DND-41 (cell line): ENCODE data around the gene SLC22A4.
A peak's percentile ranks its signal among the peaks of the same experiment; 100 is the strongest.

ENCODE experiments used
- ATAC-seq: fragments of 200-7000 bp; cut with Tn5 transposase; 3 replicates; pipeline ENCODE4 v1.9.1; 2021; ENCODE audit warnings: low read depth; ENCODE audit not compliant: insufficient read depth
- DNase-seq: peaks from one replicate; pipeline ENCODE4 v3.0.0-alpha.2; 2020
- H2AFZ ChIP-seq: 2 replicates; pipeline ENCODE4 v1.6.0; 2012; ENCODE audit warnings: low read depth, low read length
- H3K27ac ChIP-seq: 2 replicates; pipeline ENCODE4 v1.5.1; 2012; ENCODE audit warnings: low read length, inconsistent platforms
- H3K27me3 ChIP-seq: fragments of 200-600 bp; sonication (generic); 2 replicates; pipeline ENCODE4 v1.6.0; 2012; ENCODE audit warnings: low read length, mild to moderate bottlenecking, inconsistent platforms; ENCODE audit not compliant: insufficient read depth, poor library complexity
- H3K36me3 ChIP-seq: 2 replicates; pipeline ENCODE4 v1.5.1; 2012; ENCODE audit warnings: low read length, inconsistent platforms; ENCODE audit not compliant: insufficient read depth
- H3K4me1 ChIP-seq: 2 replicates; pipeline ENCODE4 v1.5.1; 2012; ENCODE audit warnings: mild to moderate bottlenecking, low read length; ENCODE audit not compliant: insufficient read depth
- H3K4me2 ChIP-seq: 2 replicates; pipeline ENCODE4 v1.6.0; 2012; ENCODE audit warnings: mild to moderate bottlenecking, moderate library complexity, low read length, inconsistent platforms; ENCODE audit not compliant: insufficient read depth
- H3K4me3 ChIP-seq, 2 experiments: fragments of 200-600 bp in 1 of 2; shearing (Covaris generic) in 1 of 2; 2 replicates each; pipeline ENCODE4 v1.5.1; 2012 to 2016; ENCODE audit warnings: inconsistent platforms in 2 of 2, low read length in 2 of 2, mild to moderate bottlenecking in 2 of 2, low read depth in 1 of 2, moderate library complexity in 1 of 2
- H3K79me2 ChIP-seq: 2 replicates; pipeline ENCODE4 v1.6.0; 2012; ENCODE audit warnings: low read length, inconsistent platforms; ENCODE audit not compliant: insufficient read depth
- H3K9ac ChIP-seq: 2 replicates; pipeline ENCODE4 v1.6.0; 2012; ENCODE audit warnings: low read depth, mild to moderate bottlenecking, inconsistent platforms, low read length, moderate library complexity
- H3K9me3 ChIP-seq: 2 replicates; pipeline ENCODE4 v1.5.1; 2012; ENCODE audit warnings: low read length, moderate library complexity, mild to moderate bottlenecking, inconsistent platforms; ENCODE audit not compliant: insufficient read depth, severe bottlenecking
- H4K20me1 ChIP-seq: 2 replicates; pipeline ENCODE4 v1.6.0; 2012; ENCODE audit warnings: low read length; ENCODE audit not compliant: insufficient read depth
- EZH2 ChIP-seq: IDR thresholded peaks from 3 replicates; pipeline ENCODE4 v1.6.1; 2012; ENCODE audit warnings: borderline replicate concordance, low read depth, mild to moderate bottlenecking, moderate library complexity, low read length, inconsistent platforms; ENCODE audit not compliant: severe bottlenecking
- TF ChIP-seq, protein P1 (sequence below): IDR thresholded peaks from 2 replicates; pipeline ENCODE4 v1.5.1; 2012; ENCODE audit warnings: borderline replicate concordance, low read length, moderate library complexity, mild to moderate bottlenecking; ENCODE audit not compliant: poor library complexity, severe bottlenecking; ENCODE audit errors: extremely low read depth

Gene SLC22A4

GRCh38 chr5:132376694-132377641, 82.8 kb downstream of the SLC22A4 start:
- no peaks in the 10 kb centered on the region for H3K27me3 ChIP-seq

DNA sequence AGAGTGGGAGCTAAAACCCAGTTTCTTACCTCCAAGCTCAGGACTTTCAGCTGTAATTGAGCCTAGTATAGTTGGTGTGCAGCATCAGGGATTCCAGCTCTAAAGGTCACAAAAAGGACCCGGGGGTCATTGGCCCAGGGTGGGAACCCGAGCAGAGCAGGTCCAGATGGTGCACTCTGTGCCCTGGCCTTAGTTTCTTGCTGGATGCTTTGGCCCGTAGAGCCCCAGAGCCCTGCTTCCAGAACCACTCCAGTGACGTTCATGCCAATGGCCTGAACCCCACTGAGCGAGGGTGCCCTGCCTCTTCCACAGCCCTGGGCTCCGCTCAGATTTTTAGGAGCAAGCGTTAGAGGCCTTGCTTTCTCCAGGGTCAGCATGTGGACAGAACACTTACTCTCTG, 83.5 kb downstream of the SLC22A4 start:
- TF ChIP-seq EZH2 = no peak
- TF ChIP-seq, protein P1, sequence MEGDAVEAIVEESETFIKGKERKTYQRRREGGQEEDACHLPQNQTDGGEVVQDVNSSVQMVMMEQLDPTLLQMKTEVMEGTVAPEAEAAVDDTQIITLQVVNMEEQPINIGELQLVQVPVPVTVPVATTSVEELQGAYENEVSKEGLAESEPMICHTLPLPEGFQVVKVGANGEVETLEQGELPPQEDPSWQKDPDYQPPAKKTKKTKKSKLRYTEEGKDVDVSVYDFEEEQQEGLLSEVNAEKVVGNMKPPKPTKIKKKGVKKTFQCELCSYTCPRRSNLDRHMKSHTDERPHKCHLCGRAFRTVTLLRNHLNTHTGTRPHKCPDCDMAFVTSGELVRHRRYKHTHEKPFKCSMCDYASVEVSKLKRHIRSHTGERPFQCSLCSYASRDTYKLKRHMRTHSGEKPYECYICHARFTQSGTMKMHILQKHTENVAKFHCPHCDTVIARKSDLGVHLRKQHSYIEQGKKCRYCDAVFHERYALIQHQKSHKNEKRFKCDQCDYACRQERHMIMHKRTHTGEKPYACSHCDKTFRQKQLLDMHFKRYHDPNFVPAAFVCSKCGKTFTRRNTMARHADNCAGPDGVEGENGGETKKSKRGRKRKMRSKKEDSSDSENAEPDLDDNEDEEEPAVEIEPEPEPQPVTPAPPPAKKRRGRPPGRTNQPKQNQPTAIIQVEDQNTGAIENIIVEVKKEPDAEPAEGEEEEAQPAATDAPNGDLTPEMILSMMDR = no peak
- Histone ChIP-seq H3K79me2 (no peaks in the 10 kb centered on the region), H3K9ac (no peak overlapping the region), H3K9me3 (no peaks in the 10 kb centered on the region), H3K4me2 (no peak overlapping the region), H3K36me3 (no peaks in the 10 kb centered on the region), H3K27me3 (no peaks in the 10 kb centered on the region), H3K4me1 (no peaks in the 10 kb centered on the region), H3K27ac (no peak overlapping the region), H3K4me3 (no peak overlapping the region), H4K20me1 (no peaks in the 10 kb centered on the region), H2AFZ (no peak overlapping the region)
- ATAC-seq = no peak
- no peak for DNase-seq

More at GRCh38 chr5:132376694-132377641, 82.8 kb downstream of the SLC22A4 start:
- Histone ChIP-seq H3K4me3 (no peak overlapping the region), H3K36me3 (no peaks in the 10 kb centered on the region), H3K9me3 (no peaks in the 10 kb centered on the region), H2AFZ (no peak overlapping the region), H3K9ac (no peak overlapping the region), H3K4me2 (no peak overlapping the region), H3K79me2 (no peaks in the 10 kb centered on the region), H3K4me1 (no peaks in the 10 kb centered on the region), H3K27ac (no peak overlapping the region), H4K20me1 (no peaks in the 10 kb centered on the region)
- no peak for TF ChIP-seq EZH2
- TF ChIP-seq, protein P1 = no peak
- DNase-seq (no peak), ATAC-seq (no peak)

- no peak overlapping the region for H3K27ac ChIP-seq
- no peak overlapping the region for H3K9ac ChIP-seq
- no peaks in the 10 kb centered on the region for H3K9me3 ChIP-seq
- H3K36me3 ChIP-seq = no peaks in the 10 kb centered on the region
- no peak overlapping the region for H3K4me3 ChIP-seq
- no peak overlapping the region for H2AFZ ChIP-seq
- DNase-seq (no peak), ATAC-seq (0 out of 3 replicates have a peak, but pooled peaks have one; percentile 17)
- TF ChIP-seq, protein P1 = no peak
- no peak for TF ChIP-seq EZH2
- no peaks in the 10 kb centered on the region for H3K4me1 ChIP-seq
- no peaks in the 10 kb centered on the region for H4K20me1 ChIP-seq
- H3K27me3 ChIP-seq = no peaks in the 10 kb centered on the region
- no peak overlapping the region for H3K4me2 ChIP-seq
- no peaks in the 10 kb centered on the region for H3K79me2 ChIP-seq
Measured at GRCh38 chr5:132378580-132378979, 84.4 kb downstream of the SLC22A4 start.
